K562 (cell line): ENCODE results near the gene ARHGAP22. TPM values are rescaled to one million over a fixed set of nuclear protein-coding genes. Genes with fewer than 3 reads are reported as not detected.
A peak's percentile ranks its signal among the peaks of the same experiment; 100 is the strongest.

Experiments used
- ATAC-seq: fragments of 200-7000 bp; cut with Tn5 transposase; 3 replicates; pipeline ENCODE4 v1.9.1; 2020; ENCODE audit warnings: moderate library complexity
- BruUV-seq: library from RNA; stranded (reverse); fragments of 400-500 nt; replicated peaks from 2 replicates; lab custom pipeline; 2021; lab: Mats Ljungman, UMichigan
- CTCF ChIA-PET: fragments of 300-600 bp; formaldehyde crosslinking; extraction: SDS; loops from one replicate; lab custom pipeline; 2021; ENCODE audit warnings: low intra/inter-chr PET ratio; lab: Yijun Ruan, JAX
- POLR2A ChIA-PET: fragments of 300-600, 350-650 bp; sonication (Branson Sonifier 250); formaldehyde crosslinking; extraction: SDS; loops from one replicate; lab custom pipeline; 2021; ENCODE audit warnings: antibody characterized with exemption, inconsistent platforms; lab: Yijun Ruan, JAX
- DNase-seq, 4 experiments: peaks; one replicate each; pipeline versions ENCODE4 v3.0.0 to v3.0.0-alpha.2; 2011 to 2018; ENCODE audit warnings: low spot score in 3 of 4, mixed read lengths in 3 of 4; ENCODE audit errors: extremely low read depth in 1 of 4
- FAIRE-seq: peaks from 2 replicates; lab custom pipeline; 2011; peaks lifted over from hg19 to GRCh38; lab: Jason Lieb, UNC
- H2AFZ ChIP-seq: 2 replicates; pipeline ENCODE4 v1.6.0; 2011; ENCODE audit warnings: low read depth, low read length, control low read depth, inconsistent platforms
- H3K27ac ChIP-seq: fragments of 200-600 bp; 3 replicates; pipeline ENCODE4 v1.8.0; 2011; ENCODE audit warnings: low read depth, mild to moderate bottlenecking, control low read depth, inconsistent platforms, low read length, moderate library complexity, mixed read lengths; ENCODE audit errors: extremely low read depth
- H3K27me3 ChIP-seq, 2 experiments: fragments of 300-600 bp in 1 of 2; 2 replicates in 1 of 2; 3 replicates in 1 of 2; pipeline versions ENCODE4 v1.6.0 to v1.8.0; 2011; ENCODE audit warnings: inconsistent platforms in 2 of 2, low read length in 2 of 2, mild to moderate bottlenecking in 1 of 2, mixed read lengths in 1 of 2, moderate library complexity in 1 of 2; ENCODE audit not compliant: control insufficient read depth in 2 of 2, insufficient read depth in 2 of 2
- H3K36me3 ChIP-seq: fragments of 300-600 bp; 3 replicates; pipeline ENCODE4 v1.8.0; 2011; ENCODE audit warnings: mild to moderate bottlenecking, low read length, inconsistent platforms; ENCODE audit not compliant: control insufficient read depth, insufficient read depth
- H3K4me1 ChIP-seq, 2 experiments: fragments of 200-600 bp in 1 of 2; replicated peaks in 1 of 2; 2 replicates in 1 of 2; 3 replicates in 1 of 2; pipeline versions ENCODE4 v1.5.1 to v1.8.0; 2011; ENCODE audit warnings: inconsistent platforms in 2 of 2, low read length in 2 of 2, mild to moderate bottlenecking in 1 of 2, mixed read lengths in 1 of 2, moderate library complexity in 1 of 2; ENCODE audit not compliant: control insufficient read depth in 2 of 2, insufficient read depth in 2 of 2
- H3K4me2 ChIP-seq: 2 replicates; pipeline ENCODE4 v1.6.1; 2011; ENCODE audit warnings: low read length, control low read depth, inconsistent platforms, mixed read lengths; ENCODE audit not compliant: insufficient read depth
- H3K4me3 ChIP-seq: fragments of 200-600 bp; sonication (generic), shearing (Covaris generic); 2 replicates; pipeline ENCODE4 v1.5.1; 2016; ENCODE audit warnings: control low read depth, inconsistent platforms
- H3K79me2 ChIP-seq: fragments of 200-600 bp; 3 replicates; pipeline ENCODE4 v1.8.0; 2011; ENCODE audit warnings: low read length, inconsistent platforms; ENCODE audit not compliant: control insufficient read depth, insufficient read depth
- H3K9ac ChIP-seq, 2 experiments: 2 replicates each; pipeline versions ENCODE4 v1.6.0 to v1.6.1; 2011; ENCODE audit warnings: low read depth in 2 of 2, low read length in 2 of 2, control low read depth in 1 of 2, inconsistent platforms in 1 of 2, mild to moderate bottlenecking in 1 of 2, mixed read lengths in 1 of 2; ENCODE audit not compliant: insufficient read depth in 1 of 2
- H3K9me1 ChIP-seq: one replicate; pipeline ENCODE4 v1.6.0; 2011; ENCODE audit warnings: inconsistent platforms, mild to moderate bottlenecking, low read length, moderate library complexity; ENCODE audit not compliant: control insufficient read depth, insufficient read depth
- H3K9me3 ChIP-seq: replicated peaks from 2 replicates; pipeline ENCODE4 v1.5.1; 2011; ENCODE audit warnings: low read depth, low read length, inconsistent platforms; ENCODE audit not compliant: control insufficient read depth, insufficient read depth
- H4K20me1 ChIP-seq: replicated peaks from 2 replicates; pipeline ENCODE4 v1.6.1; 2011; ENCODE audit warnings: low read length, inconsistent platforms, mixed read lengths; ENCODE audit not compliant: control insufficient read depth, insufficient read depth
- CEBPG ChIP-seq, 3 experiments: fragments of 200-800 bp in 1 of 3; sonication (Bioruptor generic) in 1 of 3; sonication (generic) in 1 of 3; formaldehyde crosslinking in 1 of 3; IDR thresholded peaks in 2 of 3; conservative IDR thresholded peaks in 1 of 3; 2 replicates each; pipeline versions ENCODE4 v1.6.1 to v1.8.0; 2016 to 2022; ENCODE audit warnings: missing compliant biosample characterization in 2 of 3, missing genetic modification characterization in 2 of 3, mild to moderate bottlenecking in 1 of 3, missing genetic modification reagents in 1 of 3
- MAFG ChIP-seq: fragments of 450-650 bp; conservative IDR thresholded peaks from 2 replicates; pipeline ENCODE4 v1.6.1; 2016; ENCODE audit warnings: missing genetic modification characterization, missing compliant biosample characterization
- MECOM ChIP-seq: fragments of 250-450 bp; sonication (Bioruptor Pico); IDR thresholded peaks from 2 replicates; pipeline ENCODE4 v1.8.0; 2022; ENCODE audit warnings: inconsistent platforms
- NFIX ChIP-seq: fragments of 250-450 bp; sonication (Bioruptor Pico); IDR thresholded peaks from 2 replicates; pipeline ENCODE4 v1.4.0; 2020; ENCODE audit warnings: low read depth, mild to moderate bottlenecking, moderate library complexity
- NFRKB ChIP-seq: fragments of 450-650 bp; IDR thresholded peaks from 2 replicates; pipeline ENCODE4 v1.6.1; 2016; ENCODE audit warnings: low read depth
- POLR3A ChIP-seq: IDR thresholded peaks from 2 replicates; pipeline ENCODE4 v1.6.1; 2011; ENCODE audit warnings: borderline replicate concordance, mild to moderate bottlenecking, moderate library complexity; ENCODE audit not compliant: insufficient read length, insufficient read depth; ENCODE audit errors: extremely low read depth
- TGIF2 ChIP-seq: sonication (generic); formaldehyde crosslinking; IDR thresholded peaks from 2 replicates; pipeline ENCODE4 v1.8.1; 2022; ENCODE audit warnings: mild to moderate bottlenecking, missing genetic modification reagents, moderate library complexity
- ZBTB43 ChIP-seq: sonication (generic); formaldehyde crosslinking; IDR thresholded peaks from 2 replicates; pipeline ENCODE4 v1.8.0; 2023; ENCODE audit warnings: mild to moderate bottlenecking, missing genetic modification reagents
- ZNF232 ChIP-seq: sonication (generic); formaldehyde crosslinking; IDR thresholded peaks from 2 replicates; pipeline ENCODE4 v1.8.0; 2022; ENCODE audit warnings: mild to moderate bottlenecking, missing genetic modification reagents
- ZNF282 ChIP-seq: sonication (generic); formaldehyde crosslinking; IDR thresholded peaks from 2 replicates; pipeline ENCODE4 v1.8.1; 2023; ENCODE audit warnings: missing genetic modification reagents
- ZNF407 ChIP-seq: fragments of 450-650 bp; IDR thresholded peaks from 2 replicates; pipeline ENCODE4 v1.6.1; 2016; ENCODE audit warnings: low read depth
- ZNF778 ChIP-seq: fragments of 450-650 bp; formaldehyde crosslinking; IDR thresholded peaks from 2 replicates; pipeline ENCODE4 v1.4.0; 2020; ENCODE audit warnings: mild to moderate bottlenecking, moderate library complexity
- WGBS: fragments of 100-300 bp; shearing (Covaris generic); methylation state at CpG from one replicate; pipeline ENCODE4 v1.1.6; 2016; ENCODE audit warnings: low coverage, mixed read lengths; ENCODE audit not compliant: insufficient coverage; ENCODE audit errors: missing lambda C conversion rate; 5-methylcytosine and 5-hydroxymethylcytosine counted together
- in situ Hi-C: fragments of 300-500 bp; cut with MboI; formaldehyde crosslinking; loops from 4 replicates; pipeline ENCODE4 v1.15.0; 2018; ENCODE audit warnings: inconsistent platforms, mixed read lengths
- intact Hi-C: fragments of 100-400 bp; cut with micrococcal nuclease; formaldehyde crosslinking; loops from 2 replicates; pipeline ENCODE4 v1.14.2; 2022
- polyA plus RNA-seq, 8 experiments: library from polyadenylated mRNA; depleted of rRNA in 4 of 8; stranded (reverse) in 5 of 8; unstranded in 3 of 8; fragments of >200 nt; fragmentation: Nextera tagmentation in 2 of 8; fragmentation: Illumina TruSeq in 1 of 8; extraction: Ambion mirVana in 2 of 8; extraction: Trizol in 1 of 8; gene quantifications; 2 replicates each; pipeline versions ENCODE4 v1.2.1 to v1.2.3, GENCODE V29; 2011 to 2014; ENCODE audit warnings: inconsistent platforms in 1 of 8, missing spikeins in 1 of 8
- total RNA-seq, 7 experiments: library from RNA; depleted of rRNA in 6 of 7; stranded (reverse); fragments of >200 nt in 6 of 7; fragmentation: Illumina TruSeq in 2 of 7; extraction: Trizol in 2 of 7; gene quantifications; 2 replicates each; pipeline versions ENCODE4 v1.2.1 to v1.2.3, GENCODE V29; 2011 to 2021; ENCODE audit warnings: low replicate concordance in 1 of 7

The ARHGAP22 gene
- total and polyA plus RNA-seq, 9 of the 15 experiments (the other 6 are each of a cell fraction or from before 2014, with no cell fraction given), result 1.3 to 28.1 (median 12.7) TPM

GRCh38 chr10:48474765-48475365 lies 130.0 kb downstream of the ARHGAP22 start:
- Histone ChIP-seq H3K4me2 (no peak overlapping the region; the same call in 1 of the 2 replicates), H3K27me3 (no peaks in the 10 kb centered on the region), H3K36me3 (peaks cover 36% of the 10 kb centered on the region), H3K9me1 (no peaks in the 10 kb centered on the region), H3K9ac (no peak overlapping the region; a peak in 2 of 4 replicates), H3K4me3 (no peak overlapping the region), H2AFZ (0 out of 2 replicates have a peak overlapping the region, but pooled peaks have one; percentile 12), H3K4me1 (peaks cover 71 to 84% of the 10 kb centered on the region in 2 experiments), H3K9me3 (peaks cover 4% of the 10 kb centered on the region), H4K20me1 (no peaks in the 10 kb centered on the region), H3K79me2 (peaks cover 57% of the 10 kb centered on the region), H3K27ac (peak overlapping the region; percentile 40)
- ATAC-seq (no peak), DNase-seq (no peak), FAIRE-seq (no peak)
- no TSS peak for BruUV-seq
- CTCF ChIA-PET, result no interaction called here
- intact Hi-C loops (loop anchor here (5.0 kb wide), 1 partner anchor 43 kb away; no protein-coding TSS in a partner anchor), in situ Hi-C loops (no loop called here)
- WGBS, result 77% methylated on average over 3 of the region's 3 CpGs
- POLR2A ChIA-PET, result interaction anchor here (0.7 to 1.5 kb wide), 4 partner anchors 8 to 20 kb away, joined by 3 read pairs; no protein-coding TSS in a partner anchor
- no peak for TF ChIP-seq ZNF778
- no peak for TF ChIP-seq POLR3A
- no peak for TF ChIP-seq MAFG (tag)
- TF ChIP-seq MECOM (CRISPR knock-in tag), result no peak
- TF ChIP-seq NFIX (CRISPR knock-in tag), result no peak
- no peak for TF ChIP-seq ZNF407
- no peak for TF ChIP-seq ZBTB43 (CRISPR knock-in tag)
- no peak for TF ChIP-seq ZNF232 (CRISPR knock-in tag)
- TF ChIP-seq ZNF282 (CRISPR knock-in tag), result no peak
- 0 out of 2 replicates have a peak, but pooled peaks have one; percentile 18 for TF ChIP-seq NFRKB
- no peak for TF ChIP-seq TGIF2 (CRISPR knock-in tag)
- TF ChIP-seq CEBPG (CRISPR knock-in tag; IDR thresholded peaks at IDR 0.05), result no peak
- 0 out of 4 replicates have a peak, but pooled peaks of 1 of the 2 experiments have one; percentile 9 for TF ChIP-seq CEBPG (tag; conservative IDR thresholded peaks at IDR 0.05 in 1 of 2, IDR thresholded peaks at IDR 0.05 in 1 of 2)
